CD4-positive, alpha-beta memory T cell (primary cell): ENCODE measurements around the gene SSBP2. TPM values are rescaled to one million over a fixed set of nuclear protein-coding genes. Genes with fewer than 3 reads are reported as not detected.
"Not testable (repeated sequence)": the region's sequence is repeated elsewhere in the genome, so short reads cannot be mapped to it uniquely, and the experiment has no call there.

Source experiments
- CTCF ChIA-PET: fragments of 350-600 bp; sonication (Branson Sonifier 250); formaldehyde crosslinking; loops from one replicate; lab custom pipeline; 2021; ENCODE audit warnings: inconsistent platforms; ENCODE audit not compliant: partially characterized antibody; lab: Charles Lee
- POLR2A ChIA-PET: fragments of 350-600 bp; sonication (Branson Sonifier 250); formaldehyde crosslinking; loops from one replicate; lab custom pipeline; 2021; ENCODE audit not compliant: partially characterized antibody; lab: Charles Lee
- DNase-seq, 5 donors: peaks; one replicate each; pipeline versions ENCODE4 v3.0.0 to v3.0.0-alpha.2; 2020 to 2022; ENCODE audit warnings: mixed read lengths in 1 of 5
- H3K27ac ChIP-seq: one replicate; pipeline ENCODE4 v1.7.0; 2013; ENCODE audit warnings: low read depth, low read length
- H3K27me3 ChIP-seq: 2 replicates; pipeline ENCODE4 v1.7.0; 2013; ENCODE audit warnings: mild to moderate bottlenecking, low read length, moderate library complexity; ENCODE audit not compliant: insufficient read depth
- H3K36me3 ChIP-seq: 2 replicates; pipeline ENCODE4 v1.7.0; 2013; ENCODE audit warnings: mild to moderate bottlenecking, low read length, moderate library complexity; ENCODE audit not compliant: insufficient read depth
- H3K4me1 ChIP-seq: 2 replicates; pipeline ENCODE4 v1.7.0; 2013; ENCODE audit warnings: mild to moderate bottlenecking, low read length, moderate library complexity; ENCODE audit not compliant: insufficient read depth
- H3K4me3 ChIP-seq, 2 donors: one replicate each; pipeline ENCODE4 v1.7.0; 2013; ENCODE audit warnings: low read length in 2 of 2, mild to moderate bottlenecking in 1 of 2
- H3K9me3 ChIP-seq, 2 donors: one replicate each; pipeline ENCODE4 v1.7.0; 2013; ENCODE audit warnings: low read length in 2 of 2, control low read depth in 1 of 2; ENCODE audit not compliant: control insufficient read depth in 1 of 2
- H3K27ac Mint-ChIP-seq, 7 donors: one replicate each; pipeline ENCODE4 v1.8.0; 2020 to 2021; ENCODE audit warnings: mixed read lengths in 7 of 7, mild to moderate bottlenecking in 6 of 7, inconsistent platforms in 3 of 7, moderate library complexity in 3 of 7
- H3K27me3 Mint-ChIP-seq, 2 donors: one replicate each; pipeline ENCODE4 v1.8.0; 2020 to 2021; ENCODE audit warnings: mixed read lengths in 2 of 2
- H3K36me3 Mint-ChIP-seq, 2 donors: one replicate each; pipeline ENCODE4 v1.8.0; 2020 to 2021; ENCODE audit warnings: mixed read lengths in 2 of 2, inconsistent platforms in 1 of 2, mild to moderate bottlenecking in 1 of 2
- H3K4me1 Mint-ChIP-seq, 4 donors: one replicate each; pipeline ENCODE4 v1.8.0; 2020 to 2021; ENCODE audit warnings: mixed read lengths in 4 of 4, mild to moderate bottlenecking in 1 of 4
- H3K4me3 Mint-ChIP-seq, 8 donors: one replicate each; pipeline ENCODE4 v1.8.0; 2020 to 2021; ENCODE audit warnings: mixed read lengths in 8 of 8, mild to moderate bottlenecking in 7 of 8, moderate library complexity in 6 of 8, inconsistent platforms in 3 of 8
- H3K9me3 Mint-ChIP-seq, 8 donors: one replicate each; pipeline ENCODE4 v1.8.0; 2020 to 2021; ENCODE audit warnings: mixed read lengths in 8 of 8, mild to moderate bottlenecking in 5 of 8, inconsistent platforms in 3 of 8, moderate library complexity in 1 of 8
- intact Hi-C: fragments of 100-400 bp; cut with micrococcal nuclease; formaldehyde crosslinking; loops from one replicate; pipeline ENCODE4 v1.15.1; 2023
- polyA plus RNA-seq, 2 donors: library from polyadenylated mRNA; unstranded; fragments of 300-500 nt; fragmentation: Illumina TruSeq; gene quantifications; one replicate each; pipeline ENCODE4 v1.2.3, GENCODE V29; 2021
- total RNA-seq, 2 experiments: library from RNA; stranded (reverse); gene quantifications; one replicate each; pipeline ENCODE4 v1.2.3, GENCODE V29; 2021

The SSBP2 gene
- total and polyA plus RNA-seq, 4 experiments from 2014 or later: 46.4 to 91.7 (median 58.9) TPM

GRCh38 chr5:81718300-81718699, 32.6 kb downstream of the SSBP2 start:
- ChIA-PET POLR2A (interaction anchor here (0.6 to 3.7 kb wide), 3 partner anchors 32 to 228 kb away, joined by 3 to 17 read pairs (median 3); partner anchors contain the start of gene SSBP2), CTCF (no interaction called here)
- Mint-ChIP-seq H3K4me3 (peak overlapping the region in 6 of 8 donors; percentile 2 to 51 (median 46)), H3K9me3 (no peaks in the 10 kb centered on the region), H3K27me3 (no peaks in the 10 kb centered on the region), H3K4me1 (peaks cover 40 to 82% (median 61%) of the 10 kb centered on the region in 4 donors), H3K27ac (peak overlapping the region in 1 of 7 donors; percentile 71), H3K36me3 (peaks cover 6 to 17% of the 10 kb centered on the region in 2 donors)
- H3K27me3 ChIP-seq: no peaks in the 10 kb centered on the region
- H3K36me3 ChIP-seq: no peaks in the 10 kb centered on the region
- H3K4me3 ChIP-seq: no peak overlapping the region
- intact Hi-C loops: no loop called here
- H3K27ac ChIP-seq: no peak overlapping the region
- DNase-seq: no peak
- no peaks in the 10 kb centered on the region for H3K9me3 ChIP-seq
- H3K4me1 ChIP-seq: peaks cover 43% of the 10 kb centered on the region

GRCh38 chr5:81717860-81718259, 33.0 kb downstream of the SSBP2 start:
- Histone ChIP-seq H3K4me3 (no peak overlapping the region), H3K36me3 (no peaks in the 10 kb centered on the region), H3K27me3 (no peaks in the 10 kb centered on the region), H3K27ac (no peak overlapping the region), H3K4me1 (peaks cover 43% of the 10 kb centered on the region), H3K9me3 (no peaks in the 10 kb centered on the region)
- Mint-ChIP-seq H3K9me3 (no peaks in the 10 kb centered on the region), H3K36me3 (peaks cover 6 to 17% of the 10 kb centered on the region in 2 donors), H3K4me3 (peak overlapping the region in 6 of 8 donors; percentile 2 to 51 (median 46)), H3K27me3 (no peaks in the 10 kb centered on the region), H3K27ac (peak overlapping the region in 2 of 7 donors; percentile 13 to 71), H3K4me1 (peaks cover 39 to 80% (median 60%) of the 10 kb centered on the region in 4 donors)
- no peak for DNase-seq
- intact Hi-C loops: no loop called here
- POLR2A ChIA-PET: interaction anchor here (0.6 to 3.7 kb wide), 3 partner anchors 33 to 228 kb away, joined by 3 to 17 read pairs (median 3); partner anchors contain the start of gene SSBP2
- CTCF ChIA-PET: no interaction called here

GRCh38 chr5:81717226-81717625, 33.7 kb downstream of the SSBP2 start:
- no peaks in the 10 kb centered on the region for H3K27me3 ChIP-seq
- H3K27ac ChIP-seq: no peak overlapping the region
- H3K27me3 Mint-ChIP-seq: no peaks in the 10 kb centered on the region
- peaks cover 33 to 74% (median 54%) of the 10 kb centered on the region in 4 donors for H3K4me1 Mint-ChIP-seq
- H3K4me1 ChIP-seq: peaks cover 39% of the 10 kb centered on the region
- peak overlapping the region in 1 of 8 donors; percentile 3 for H3K4me3 Mint-ChIP-seq
- H3K36me3 Mint-ChIP-seq: peaks cover 6 to 17% of the 10 kb centered on the region in 2 donors
- H3K9me3 Mint-ChIP-seq: no peaks in the 10 kb centered on the region
- H3K36me3 ChIP-seq: no peaks in the 10 kb centered on the region
- no peak overlapping the region for H3K27ac Mint-ChIP-seq
- H3K4me3 ChIP-seq: no peak overlapping the region
- no peaks in the 10 kb centered on the region for H3K9me3 ChIP-seq
- intact Hi-C loops: no loop called here
- no peak for DNase-seq
- POLR2A ChIA-PET: no interaction called here
- CTCF ChIA-PET: no interaction called here

GRCh38 chr5:81714076-81714475, 36.8 kb downstream of the SSBP2 start:
- H3K27me3 Mint-ChIP-seq, H3K4me3 ChIP-seq, intact Hi-C loops, H3K27ac ChIP-seq, POLR2A ChIA-PET, H3K9me3 ChIP-seq, H3K36me3 ChIP-seq, CTCF ChIA-PET, H3K27me3 ChIP-seq, H3K27ac Mint-ChIP-seq, H3K9me3 Mint-ChIP-seq, DNase-seq, H3K4me3 Mint-ChIP-seq: not testable (repeated sequence)
- peaks cover 14% of the 10 kb centered on the region for H3K4me1 ChIP-seq
- Mint-ChIP-seq H3K36me3 (peaks cover 6 to 17% of the 10 kb centered on the region in 2 donors), H3K4me1 (peaks cover 25 to 56% (median 38%) of the 10 kb centered on the region in 4 donors)

- no peak for DNase-seq
- H3K36me3 Mint-ChIP-seq: peaks cover 5 to 18% of the 10 kb centered on the region in 2 donors
- ChIA-PET CTCF (no interaction called here), POLR2A (no interaction called here)
- no peaks in the 10 kb centered on the region for H3K9me3 Mint-ChIP-seq
- no peaks in the 10 kb centered on the region for H3K9me3 ChIP-seq
- intact Hi-C loops: no loop called here
- H3K4me3 ChIP-seq: no peak overlapping the region
- peaks cover 6% of the 10 kb centered on the region for H3K4me1 ChIP-seq
- H3K27me3 Mint-ChIP-seq: no peaks in the 10 kb centered on the region
- no peak overlapping the region for H3K4me3 Mint-ChIP-seq
- no peak overlapping the region for H3K27ac ChIP-seq
- no peak overlapping the region for H3K27ac Mint-ChIP-seq
- peaks cover 22 to 30% (median 28%) of the 10 kb centered on the region in 4 donors for H3K4me1 Mint-ChIP-seq
- H3K36me3 ChIP-seq: no peaks in the 10 kb centered on the region
- H3K27me3 ChIP-seq: no peaks in the 10 kb centered on the region
Measured at GRCh38 chr5:81708889-81709288, 42.0 kb downstream of the SSBP2 start.

- no peaks in the 10 kb centered on the region for H3K4me1 ChIP-seq
Measured at GRCh38 chr5:81703840-81704239, 47.1 kb downstream of the SSBP2 start.

GRCh38 chr5:81700166-81700565, 50.7 kb downstream of the SSBP2 start:
- no peak overlapping the region for H3K27ac ChIP-seq
- Mint-ChIP-seq H3K27me3 (no peaks in the 10 kb centered on the region), H3K36me3 (peaks cover 13 to 41% of the 10 kb centered on the region in 2 donors), H3K4me1 (peaks cover 10 to 33% (median 27%) of the 10 kb centered on the region in 4 donors), H3K9me3 (peaks cover 0 to 12% (median 6%) of the 10 kb centered on the region in 8 donors), H3K27ac (no peak overlapping the region), H3K4me3 (no peak overlapping the region)
- intact Hi-C loops: no loop called here
- H3K27me3 ChIP-seq: no peaks in the 10 kb centered on the region
- H3K4me3 ChIP-seq: no peak overlapping the region
- H3K4me1 ChIP-seq: no peaks in the 10 kb centered on the region
- ChIA-PET CTCF (interaction anchor here (0.5 to 0.7 kb wide), 2 partner anchors 94 to 1366 kb away, joined by 3 read pairs; no protein-coding TSS in a partner anchor), POLR2A (no interaction called here)
- H3K9me3 ChIP-seq: no peaks in the 10 kb centered on the region
- no peak for DNase-seq
- no peaks in the 10 kb centered on the region for H3K36me3 ChIP-seq

More at GRCh38 chr5:81703840-81704239, 47.1 kb downstream of the SSBP2 start:
- Histone ChIP-seq H3K27me3 (no peaks in the 10 kb centered on the region), H3K9me3 (no peaks in the 10 kb centered on the region), H3K4me3 (no peak overlapping the region), H3K27ac (no peak overlapping the region), H3K36me3 (no peaks in the 10 kb centered on the region)
- Mint-ChIP-seq H3K4me1 (peaks cover 22 to 31% (median 24%) of the 10 kb centered on the region in 4 donors), H3K36me3 (peaks cover 16 to 46% of the 10 kb centered on the region in 2 donors), H3K4me3 (no peak overlapping the region), H3K27ac (no peak overlapping the region), H3K27me3 (no peaks in the 10 kb centered on the region), H3K9me3 (peaks cover 0 to 12% (median 6%) of the 10 kb centered on the region in 8 donors)
- intact Hi-C loops: no loop called here
- CTCF ChIA-PET: no interaction called here
- POLR2A ChIA-PET: no interaction called here
- no peak for DNase-seq
